Measurements from ENCODE around the gene ITGA3.

DNA sequence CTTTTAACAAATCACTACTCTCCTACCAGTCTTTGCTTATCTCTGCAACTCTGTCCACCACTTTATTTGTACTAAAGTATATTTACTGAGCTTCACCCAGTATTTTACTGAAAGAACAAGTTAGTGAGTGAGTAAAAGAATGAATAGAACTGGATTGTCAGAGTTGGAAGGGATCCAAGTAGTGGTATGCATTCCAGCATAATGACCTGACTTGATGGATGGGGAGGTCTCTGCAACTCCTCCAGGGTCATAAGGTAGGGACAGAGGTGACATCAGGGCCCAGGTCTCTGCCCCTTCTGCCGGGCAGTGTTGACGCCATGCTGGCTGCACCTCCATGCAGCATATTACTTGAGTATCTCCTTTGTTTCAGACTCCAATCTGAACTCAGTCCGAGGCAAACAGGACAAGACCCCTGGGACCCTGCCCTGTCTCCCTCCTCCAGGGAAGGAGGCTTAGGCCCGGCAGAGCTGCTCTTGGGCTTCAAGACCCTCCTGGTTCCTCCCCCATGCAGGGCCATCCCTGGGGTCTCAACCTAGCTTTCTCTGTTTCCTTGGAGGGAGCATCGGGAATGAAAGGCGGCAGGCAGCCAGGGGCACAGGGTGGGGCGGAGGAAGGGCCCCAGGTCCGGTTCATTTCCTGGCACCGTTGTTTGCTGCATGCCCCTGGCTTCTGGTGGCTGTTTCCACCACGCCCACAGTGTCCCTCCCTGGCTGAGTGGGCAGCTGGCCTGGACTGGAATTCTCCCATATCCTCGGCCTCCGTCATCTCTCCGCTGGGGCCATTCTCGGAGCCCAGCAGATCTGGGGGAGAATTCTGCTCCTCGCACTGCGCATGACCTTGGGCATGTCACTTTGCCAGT lies 12.4 kb upstream of the ITGA3 start:
- TF ChIP-seq, protein P1, sequence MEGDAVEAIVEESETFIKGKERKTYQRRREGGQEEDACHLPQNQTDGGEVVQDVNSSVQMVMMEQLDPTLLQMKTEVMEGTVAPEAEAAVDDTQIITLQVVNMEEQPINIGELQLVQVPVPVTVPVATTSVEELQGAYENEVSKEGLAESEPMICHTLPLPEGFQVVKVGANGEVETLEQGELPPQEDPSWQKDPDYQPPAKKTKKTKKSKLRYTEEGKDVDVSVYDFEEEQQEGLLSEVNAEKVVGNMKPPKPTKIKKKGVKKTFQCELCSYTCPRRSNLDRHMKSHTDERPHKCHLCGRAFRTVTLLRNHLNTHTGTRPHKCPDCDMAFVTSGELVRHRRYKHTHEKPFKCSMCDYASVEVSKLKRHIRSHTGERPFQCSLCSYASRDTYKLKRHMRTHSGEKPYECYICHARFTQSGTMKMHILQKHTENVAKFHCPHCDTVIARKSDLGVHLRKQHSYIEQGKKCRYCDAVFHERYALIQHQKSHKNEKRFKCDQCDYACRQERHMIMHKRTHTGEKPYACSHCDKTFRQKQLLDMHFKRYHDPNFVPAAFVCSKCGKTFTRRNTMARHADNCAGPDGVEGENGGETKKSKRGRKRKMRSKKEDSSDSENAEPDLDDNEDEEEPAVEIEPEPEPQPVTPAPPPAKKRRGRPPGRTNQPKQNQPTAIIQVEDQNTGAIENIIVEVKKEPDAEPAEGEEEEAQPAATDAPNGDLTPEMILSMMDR (conservative IDR thresholded peaks at IDR 0.05; ENCODE audit: low read length): no peak
- TF ChIP-seq EZH2phosphoT487 (IDR thresholded peaks at IDR 0.05; ENCODE audit: borderline replicate concordance): no peak
